Stomach (tissue), 9 donors: ENCODE data around the gene CENPP. TPM values are rescaled to one million over a fixed set of nuclear protein-coding genes. Genes with fewer than 3 reads are reported as not detected.

ENCODE experiments used
- DNase-seq, 2 donors: peaks; one replicate each; pipeline versions ENCODE4 v3.0.0 to v3.0.0-alpha.2; 2013 to 2019
- H3K27ac ChIP-seq, 5 donors: fragments of 200-600 bp in 4 of 5; sonication (generic) in 4 of 5; one replicate each; pipeline ENCODE4 v1.5.1; 2013 to 2019; ENCODE audit warnings: mild to moderate bottlenecking in 1 of 5, moderate library complexity in 1 of 5
- H3K27me3 ChIP-seq, 3 donors: fragments of 200-600 bp; sonication (generic); one replicate each; pipeline ENCODE4 v1.5.1; 2017 to 2019; ENCODE audit warnings: mixed run types in 1 of 3
- H3K36me3 ChIP-seq, 4 donors: fragments of 200-600 bp; sonication (generic); 1 replicate in 3 of 4; 2 replicates in 1 of 4; pipeline ENCODE4 v1.5.1; 2016 to 2019
- H3K4me1 ChIP-seq, 4 donors: fragments of 200-600 bp; sonication (generic); one replicate each; pipeline ENCODE4 v1.5.1; 2016 to 2019
- H3K4me3 ChIP-seq, 4 donors: fragments of 200-600 bp; sonication (generic) in 3 of 4; one replicate each; pipeline ENCODE4 v1.5.1; 2016 to 2019; ENCODE audit warnings: mild to moderate bottlenecking in 1 of 4
- H3K9me3 ChIP-seq, 4 donors: fragments of 200-600 bp; sonication (generic); one replicate each; pipeline ENCODE4 v1.5.1; 2016 to 2019
- CTCF ChIP-seq, 7 experiments: fragments of 450-650 bp in 4 of 7; fragments of 200-600 bp in 3 of 7; sonication (generic) in 3 of 7; IDR thresholded peaks; one replicate each; pipeline ENCODE4 v1.5.1; 2016 to 2019; ENCODE audit warnings: antibody characterized with exemption in 7 of 7, control low read depth in 2 of 7, mild to moderate bottlenecking in 1 of 7
- EP300 ChIP-seq: sonication (generic); formaldehyde crosslinking; IDR thresholded peaks from one replicate; pipeline ENCODE4 v1.6.1; 2017; ENCODE audit warnings: antibody characterized with exemption
- POLR2A ChIP-seq, 4 donors: fragments of 450-650 bp; IDR thresholded peaks; one replicate each; pipeline ENCODE4 v1.6.1; 2016; ENCODE audit warnings: antibody characterized with exemption in 4 of 4, control low read depth in 2 of 4, mild to moderate bottlenecking in 1 of 4, moderate library complexity in 1 of 4
- POLR2AphosphoS5 ChIP-seq, 3 donors: sonication (generic); formaldehyde crosslinking; IDR thresholded peaks; one replicate each; pipeline ENCODE4 v1.6.1; 2016; ENCODE audit warnings: antibody characterized with exemption in 3 of 3
- WGBS, 5 donors: extraction: QIAGEN DNeasy Blood & Tissue Kit in 3 of 5; methylation state at CpG; one replicate each; pipeline versions ENCODE4 v1.1.5 to v1.1.7; 2013 to 2018; 5-methylcytosine and 5-hydroxymethylcytosine counted together
- intact Hi-C: fragments of 100-400 bp; cut with DNase I; formaldehyde crosslinking; loops from one replicate; pipeline ENCODE4 v1.15.1; 2023; ENCODE audit warnings: low total_unique reads
- polyA plus RNA-seq, 3 donors: library from polyadenylated mRNA; stranded (reverse); fragments of 200-250 nt; gene quantifications; one replicate each; pipeline ENCODE4 v1.2.3, GENCODE V29; 2013
- total RNA-seq, 5 donors: library from RNA; depleted of rRNA; stranded (reverse); fragments of >200 nt; gene quantifications; one replicate each; pipeline versions ENCODE4 v1.1.0 to v1.2.3, GENCODE V29; 2014 to 2016
- donor health status: healthy with polysubstance abuse.
- donor health status: Bipolar disorder and iron deficiency.
- donor health status: healthy.

The CENPP gene
- total and polyA plus RNA-seq, 8 donors = 1.3 to 37.9 (median 3.2) TPM

GRCh38 chr9:92547356-92547755 lies 221.6 kb downstream of the CENPP start:
- WGBS, 5 donors = 78 to 98% (median 91%) methylated on average over 3 of the region's 3 CpGs
- TF ChIP-seq CTCF (IDR thresholded peaks at IDR 0.05) (no peak), POLR2AphosphoS5 (IDR thresholded peaks at IDR 0.05) (no peak), POLR2A (IDR thresholded peaks at IDR 0.05) (no peak), EP300 (no peak)
- no peaks in the 10 kb centered on the region for H3K9me3 ChIP-seq
- no peaks in the 10 kb centered on the region for H3K36me3 ChIP-seq
- DNase-seq = no peak
- intact Hi-C loops = no loop called here
- H3K27ac ChIP-seq = no peak overlapping the region
- no peaks in the 10 kb centered on the region for H3K27me3 ChIP-seq
- H3K4me1 ChIP-seq = no peaks in the 10 kb centered on the region
- no peak overlapping the region for H3K4me3 ChIP-seq

- Histone ChIP-seq H3K9me3 (no peaks in the 10 kb centered on the region), H3K36me3 (no peaks in the 10 kb centered on the region), H3K27me3 (no peaks in the 10 kb centered on the region), H3K4me3 (no peak overlapping the region), H3K27ac (no peak overlapping the region), H3K4me1 (no peaks in the 10 kb centered on the region)
- no peak for TF ChIP-seq EP300
- no peak for TF ChIP-seq POLR2A (IDR thresholded peaks at IDR 0.05)
- no peak for TF ChIP-seq CTCF (IDR thresholded peaks at IDR 0.05)
- intact Hi-C loops = no loop called here
- no peak for DNase-seq
- 84 to 100% (median 96%) methylated on average over 2 of the region's 2 CpGs for WGBS, 5 donors
Observed at GRCh38 chr9:92550765-92551164, 225.0 kb downstream of the CENPP start.

GRCh38 chr9:92558612-92559374 lies 233.0 kb downstream of the CENPP start:
- no peaks in the 10 kb centered on the region for H3K36me3 ChIP-seq
- intact Hi-C loops = no loop called here
- H3K4me3 ChIP-seq = no peak overlapping the region
- H3K27me3 ChIP-seq = no peaks in the 10 kb centered on the region
- DNase-seq = no peak
- 87 to 94% (median 92%) methylated on average over 16 of the region's 16 CpGs for WGBS, 5 donors
- peaks cover 0 to 10% (median 0%) of the 10 kb centered on the region in 4 donors for H3K4me1 ChIP-seq
- H3K27ac ChIP-seq = no peak overlapping the region
- no peaks in the 10 kb centered on the region for H3K9me3 ChIP-seq
- TF ChIP-seq EP300 (no peak), CTCF (IDR thresholded peaks at IDR 0.05) (no peak), POLR2A (IDR thresholded peaks at IDR 0.05) (no peak), POLR2AphosphoS5 (IDR thresholded peaks at IDR 0.05) (no peak)

GRCh38 chr9:92561374-92562330 lies 235.9 kb downstream of the CENPP start:
- Histone ChIP-seq H3K27ac (peak overlapping the region in 2 of 5 donors; percentile 16 to 48), H3K4me3 (no peak overlapping the region), H3K4me1 (peaks cover 0 to 18% (median 0%) of the 10 kb centered on the region in 4 donors), H3K36me3 (no peaks in the 10 kb centered on the region), H3K9me3 (peaks cover 0 to 6% (median 0%) of the 10 kb centered on the region in 4 donors), H3K27me3 (no peaks in the 10 kb centered on the region)
- WGBS, 5 donors = 71 to 92% (median 86%) methylated on average over 4 to 5 of the region's 5 CpGs
- no peak for TF ChIP-seq CTCF (IDR thresholded peaks at IDR 0.05)
- TF ChIP-seq EP300 = no peak
- intact Hi-C loops = no loop called here
- no peak for DNase-seq
